Kidney (tissue), 14 donors: ENCODE data around the gene LIN28A. TPM values are rescaled to one million over a fixed set of nuclear protein-coding genes. Genes with fewer than 3 reads are reported as not detected.
"Not testable (repeated sequence)": the region's sequence is repeated elsewhere in the genome, so short reads cannot be mapped to it uniquely, and the experiment has no call there.

Source experiments
- DNase-seq, 5 donors: peaks; one replicate each; pipeline ENCODE4 v3.0.0-alpha.2; 2013 to 2020
- FAIRE-seq: peaks from 2 replicates; lab custom pipeline; 2012; peaks lifted over from hg19 to GRCh38; lab: Jason Lieb, UNC
- H3K27ac ChIP-seq, 2 donors: one replicate each; pipeline ENCODE4 v1.7.0; 2013; ENCODE audit warnings: low read depth in 2 of 2, low read length in 2 of 2, inconsistent platforms in 1 of 2
- H3K27me3 ChIP-seq: one replicate; pipeline ENCODE4 v1.7.1; 2013; ENCODE audit warnings: low read length, inconsistent platforms; ENCODE audit not compliant: control insufficient read depth, insufficient read depth
- H3K36me3 ChIP-seq, 3 donors: one replicate each; pipeline versions ENCODE4 v1.7.0 to v1.7.1; 2013; ENCODE audit warnings: low read length in 3 of 3, control low read depth in 1 of 3, inconsistent platforms in 1 of 3; ENCODE audit not compliant: insufficient read depth in 3 of 3, control insufficient read depth in 2 of 3
- H3K4me1 ChIP-seq, 3 donors: one replicate each; pipeline versions ENCODE4 v1.7.0 to v1.7.1; 2013; ENCODE audit warnings: low read length in 3 of 3, inconsistent platforms in 1 of 3, low read depth in 1 of 3; ENCODE audit not compliant: control insufficient read depth in 2 of 3, insufficient read depth in 2 of 3
- H3K4me3 ChIP-seq, 3 donors: one replicate each; pipeline versions ENCODE4 v1.7.0 to v1.8.1; 2013; ENCODE audit warnings: low read length in 3 of 3, control low read depth in 1 of 3, inconsistent platforms in 1 of 3
- H3K9ac ChIP-seq, 3 donors: one replicate each; pipeline versions ENCODE4 v1.7.0 to v1.7.1; 2013; ENCODE audit warnings: low read length in 3 of 3, control low read depth in 1 of 3, inconsistent platforms in 1 of 3
- H3K9me3 ChIP-seq, 3 donors: one replicate each; pipeline versions ENCODE4 v1.7.0 to v1.7.1; 2013; ENCODE audit warnings: low read length in 3 of 3, control low read depth in 1 of 3, inconsistent platforms in 1 of 3; ENCODE audit not compliant: control insufficient read depth in 2 of 3, insufficient read depth in 1 of 3
- intact Hi-C: fragments of 100-400 bp; cut with DNase I; formaldehyde crosslinking; loops from one replicate; pipeline ENCODE4 v1.11.1; 2022
- polyA plus RNA-seq: library from polyadenylated mRNA; stranded (reverse); fragments of 350-450 nt; fragmentation: Illumina TruSeq; extraction: RNeasy Lipid Tissue Mini Kit (QIAGEN cat#74804); gene quantifications from one replicate; pipeline ENCODE4 v1.2.3, GENCODE V29; 2014; ENCODE audit warnings: low read depth, low replicate concordance; ENCODE audit not compliant: insufficient read depth
- total RNA-seq: library from RNA; stranded (reverse); fragmentation: NEBNext Ultra II Directional; extraction: Animal tissue kit (Norgen Biotek cat#: 25700); gene quantifications from one replicate; pipeline ENCODE4 v1.2.1, GENCODE V29; 2021
- TF ChIP-seq, protein P1 (sequence below): IDR thresholded peaks from 3 replicates; pipeline ENCODE4 v1.5.1; 2012; ENCODE audit warnings: mild to moderate bottlenecking, moderate library complexity, borderline replicate concordance; ENCODE audit not compliant: insufficient read depth; ENCODE audit errors: extremely low read depth
- donor health status: control.
- donor health status: control.
- donor health status: control.
- donor health status: control.
- donor health status: control.
- donor health status: DM: yes; HTN: yes; CAD: no.
- donor health status: Normal renal cell carcinoma (clear cell type).

LIN28A gene
- total and polyA plus RNA-seq, 2 donors from 2014 or later, result not detected

DNA sequence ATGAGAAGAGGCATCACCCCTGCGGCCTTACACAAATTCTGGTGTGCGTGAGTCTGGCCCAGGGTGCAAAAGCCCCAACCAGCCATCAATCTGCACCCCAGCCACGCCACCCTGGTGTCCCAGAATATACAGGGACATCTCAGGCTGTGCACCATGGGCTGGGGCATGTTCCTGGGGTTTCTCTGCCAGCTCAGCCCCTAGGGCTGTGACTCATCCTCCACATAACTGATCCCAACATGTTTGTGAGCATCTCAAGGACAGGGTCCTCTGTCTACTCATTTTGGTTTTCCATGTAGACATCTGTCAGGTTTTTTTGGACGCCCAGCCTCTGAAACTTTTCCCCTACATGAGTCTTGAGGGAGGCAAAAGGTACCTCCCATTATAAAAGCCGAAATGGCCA is 38.6 kb upstream of the LIN28A start:
- TF ChIP-seq, protein P1, sequence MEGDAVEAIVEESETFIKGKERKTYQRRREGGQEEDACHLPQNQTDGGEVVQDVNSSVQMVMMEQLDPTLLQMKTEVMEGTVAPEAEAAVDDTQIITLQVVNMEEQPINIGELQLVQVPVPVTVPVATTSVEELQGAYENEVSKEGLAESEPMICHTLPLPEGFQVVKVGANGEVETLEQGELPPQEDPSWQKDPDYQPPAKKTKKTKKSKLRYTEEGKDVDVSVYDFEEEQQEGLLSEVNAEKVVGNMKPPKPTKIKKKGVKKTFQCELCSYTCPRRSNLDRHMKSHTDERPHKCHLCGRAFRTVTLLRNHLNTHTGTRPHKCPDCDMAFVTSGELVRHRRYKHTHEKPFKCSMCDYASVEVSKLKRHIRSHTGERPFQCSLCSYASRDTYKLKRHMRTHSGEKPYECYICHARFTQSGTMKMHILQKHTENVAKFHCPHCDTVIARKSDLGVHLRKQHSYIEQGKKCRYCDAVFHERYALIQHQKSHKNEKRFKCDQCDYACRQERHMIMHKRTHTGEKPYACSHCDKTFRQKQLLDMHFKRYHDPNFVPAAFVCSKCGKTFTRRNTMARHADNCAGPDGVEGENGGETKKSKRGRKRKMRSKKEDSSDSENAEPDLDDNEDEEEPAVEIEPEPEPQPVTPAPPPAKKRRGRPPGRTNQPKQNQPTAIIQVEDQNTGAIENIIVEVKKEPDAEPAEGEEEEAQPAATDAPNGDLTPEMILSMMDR, result no peak
- intact Hi-C loops, result no loop called here

DNA sequence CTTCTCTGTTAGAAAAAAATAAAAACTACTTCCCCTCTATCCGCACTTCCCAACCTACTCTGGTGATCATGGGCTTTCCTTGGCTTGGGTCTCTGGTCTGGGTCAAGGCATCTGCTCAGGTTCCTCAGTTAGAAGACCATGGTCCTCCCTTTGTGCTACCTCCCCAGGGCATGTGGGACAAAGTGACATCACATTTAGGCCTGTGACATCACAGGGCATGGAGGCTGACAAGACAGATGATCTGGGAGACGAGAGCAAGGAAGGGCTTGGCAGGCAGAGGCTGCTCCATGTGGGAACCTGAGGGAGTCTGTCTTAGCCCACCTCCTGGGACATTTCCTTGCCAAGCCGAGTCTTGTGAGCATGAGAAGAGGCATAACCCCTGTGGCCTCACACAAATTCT is 38.0 kb upstream of the LIN28A start, which contains the start of gene ZNF683:
Gene ZNF683, minus strand, starts transcription at position 140 of the 400 bp plus-strand sequence. CDS start 4,179 bp downstream, outside the sequence.
- H3K9ac ChIP-seq, intact Hi-C loops, H3K27me3 ChIP-seq: not testable (repeated sequence)

More for the DNA sequence above, 38.6 kb upstream of the LIN28A start:
- no peak overlapping the region for H3K9ac ChIP-seq
- no peaks in the 10 kb centered on the region for H3K36me3 ChIP-seq
- no peaks in the 10 kb centered on the region for H3K9me3 ChIP-seq
- H3K27ac ChIP-seq, result no peak overlapping the region
- no peaks in the 10 kb centered on the region for H3K4me1 ChIP-seq
- FAIRE-seq, result no peak
- no peaks in the 10 kb centered on the region for H3K27me3 ChIP-seq
- DNase-seq, result no peak
- no peak overlapping the region for H3K4me3 ChIP-seq

DNA sequence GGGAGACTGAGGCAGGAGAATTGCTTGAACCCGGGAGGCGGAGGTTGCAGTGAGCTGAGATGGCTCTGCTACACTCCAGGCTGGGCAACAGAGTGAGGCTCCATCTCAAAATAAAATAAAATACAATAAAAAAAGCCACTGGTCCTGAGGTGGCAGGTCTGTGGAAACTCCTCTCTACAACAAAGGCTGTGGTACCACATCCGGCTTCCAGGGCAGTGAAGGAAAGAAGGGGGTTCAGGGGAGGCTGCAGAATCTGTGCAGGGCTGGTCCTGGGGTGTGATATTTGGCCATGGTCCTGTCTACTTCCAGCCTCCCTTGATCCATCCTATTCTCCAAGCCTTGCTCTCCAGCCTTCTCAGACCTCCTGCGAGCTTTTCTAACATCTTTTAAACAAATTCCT is 37.3 kb upstream of the LIN28A start:
- Histone ChIP-seq H3K36me3 (no peaks in the 10 kb centered on the region), H3K9ac (no peak overlapping the region), H3K4me3 (no peak overlapping the region), H3K27ac (no peak overlapping the region), H3K27me3 (no peaks in the 10 kb centered on the region), H3K9me3 (no peaks in the 10 kb centered on the region), H3K4me1 (no peaks in the 10 kb centered on the region)
- DNase-seq (peak in 1 of 5 donors; percentile 21), FAIRE-seq (no peak)
- TF ChIP-seq, protein P1, result no peak
- intact Hi-C loops, result no loop called here

More for the DNA sequence above, 38.0 kb upstream of the LIN28A start, which contains the start of gene ZNF683:
- H3K27ac ChIP-seq, H3K4me3 ChIP-seq, DNase-seq, FAIRE-seq, H3K9me3 ChIP-seq, H3K36me3 ChIP-seq, H3K4me1 ChIP-seq: not testable (repeated sequence)

DNA sequence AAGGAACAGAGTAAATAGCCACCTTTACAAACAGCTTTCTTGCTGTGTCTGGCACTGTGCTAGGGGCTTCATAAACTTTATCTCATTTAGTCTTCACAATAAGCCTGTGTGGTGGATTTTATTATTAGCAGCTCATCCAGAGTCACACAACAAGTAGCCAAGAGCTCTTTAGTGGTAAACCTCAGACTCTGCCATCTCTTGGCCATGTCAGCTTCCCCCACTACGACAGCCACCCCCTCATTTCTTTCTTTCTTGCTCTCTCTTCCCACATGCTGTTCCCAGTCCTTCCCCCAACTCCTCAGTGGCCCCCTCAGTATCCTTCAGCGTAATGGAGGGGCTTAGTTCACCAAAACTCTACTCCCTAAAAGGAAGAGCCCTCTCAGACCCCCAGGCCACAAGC is 36.8 kb upstream of the LIN28A start:
- TF ChIP-seq, protein P1, result no peak
- intact Hi-C loops, result no loop called here
- Histone ChIP-seq H3K36me3 (no peaks in the 10 kb centered on the region), H3K27me3 (no peaks in the 10 kb centered on the region), H3K4me1 (no peaks in the 10 kb centered on the region), H3K4me3 (no peak overlapping the region), H3K9ac (no peak overlapping the region), H3K27ac (no peak overlapping the region), H3K9me3 (no peaks in the 10 kb centered on the region)
- FAIRE-seq (no peak), DNase-seq (no peak)

DNA sequence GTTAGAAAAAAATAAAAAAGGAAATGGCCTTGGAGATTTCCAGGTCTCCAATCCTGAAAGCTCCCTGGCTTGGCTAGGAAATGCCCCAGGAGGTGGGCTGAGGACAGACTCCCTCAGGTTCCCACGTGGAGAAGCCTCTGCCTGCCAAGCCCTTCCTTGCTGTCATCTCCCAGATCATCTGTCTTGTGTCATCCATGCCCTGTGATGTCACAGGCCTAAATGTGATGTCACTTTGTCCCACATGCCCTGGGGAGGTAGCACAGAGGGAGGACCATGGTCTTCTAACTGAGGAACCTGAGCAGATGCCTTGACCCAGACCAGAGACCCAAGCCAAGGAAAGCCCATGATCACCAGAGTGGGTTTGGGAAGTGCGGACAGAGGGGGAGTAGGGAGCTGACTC is 36.3 kb upstream of the LIN28A start:
- H3K9me3 ChIP-seq, FAIRE-seq, intact Hi-C loops, H3K27ac ChIP-seq, H3K9ac ChIP-seq, H3K27me3 ChIP-seq, H3K4me1 ChIP-seq, H3K4me3 ChIP-seq, H3K36me3 ChIP-seq: not testable (repeated sequence)
- DNase-seq, result peak in 1 of 5 donors; percentile 23
